Pons (tissue), 1 donor: ENCODE data around the gene MALAT1.
"Not testable (repeated sequence)": the region's sequence is repeated elsewhere in the genome, so short reads cannot be mapped to it uniquely, and the experiment has no call there.

Experiments
- DNase-seq: peaks from one replicate; pipeline ENCODE4 v3.0.0-alpha.2; 2016; ENCODE audit warnings: low spot score

Gene MALAT1

GRCh38 chr11:65498977-65499712 is at the start of gene MALAT1:
MALAT1 (plus strand) TSS chr11:65499045.
- DNase-seq: peak; percentile 96

- DNase-seq: not testable (repeated sequence)
Observed at GRCh38 chr11:65451301-65451700, 47.5 kb upstream of the MALAT1 start.

DNA sequence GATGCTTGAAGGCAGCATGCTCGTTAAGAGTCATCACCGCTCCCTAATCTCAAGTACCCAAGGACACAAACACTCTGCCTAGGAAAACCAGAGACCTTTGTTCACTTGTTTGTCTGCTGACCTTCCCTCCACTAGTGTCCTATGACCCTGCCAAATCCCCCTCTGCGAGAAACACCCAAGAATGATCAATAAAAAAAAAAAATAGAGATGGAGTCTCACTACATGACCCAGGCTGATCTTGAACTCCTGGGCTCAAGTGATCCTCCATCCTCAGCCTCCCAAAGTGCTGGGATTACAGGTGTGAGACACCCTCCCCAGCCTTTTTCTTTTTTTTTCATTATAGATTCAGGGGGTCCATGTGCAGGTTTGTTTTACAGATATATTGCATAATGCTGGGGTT is 46.6 kb upstream of the MALAT1 start:
- not testable (repeated sequence) for DNase-seq

- DNase-seq: no peak
Observed at GRCh38 chr11:65452806-65453490, 45.9 kb upstream of the MALAT1 start.

- DNase-seq: no peak
Observed at GRCh38 chr11:65454311-65454695, 44.5 kb upstream of the MALAT1 start.

DNA sequence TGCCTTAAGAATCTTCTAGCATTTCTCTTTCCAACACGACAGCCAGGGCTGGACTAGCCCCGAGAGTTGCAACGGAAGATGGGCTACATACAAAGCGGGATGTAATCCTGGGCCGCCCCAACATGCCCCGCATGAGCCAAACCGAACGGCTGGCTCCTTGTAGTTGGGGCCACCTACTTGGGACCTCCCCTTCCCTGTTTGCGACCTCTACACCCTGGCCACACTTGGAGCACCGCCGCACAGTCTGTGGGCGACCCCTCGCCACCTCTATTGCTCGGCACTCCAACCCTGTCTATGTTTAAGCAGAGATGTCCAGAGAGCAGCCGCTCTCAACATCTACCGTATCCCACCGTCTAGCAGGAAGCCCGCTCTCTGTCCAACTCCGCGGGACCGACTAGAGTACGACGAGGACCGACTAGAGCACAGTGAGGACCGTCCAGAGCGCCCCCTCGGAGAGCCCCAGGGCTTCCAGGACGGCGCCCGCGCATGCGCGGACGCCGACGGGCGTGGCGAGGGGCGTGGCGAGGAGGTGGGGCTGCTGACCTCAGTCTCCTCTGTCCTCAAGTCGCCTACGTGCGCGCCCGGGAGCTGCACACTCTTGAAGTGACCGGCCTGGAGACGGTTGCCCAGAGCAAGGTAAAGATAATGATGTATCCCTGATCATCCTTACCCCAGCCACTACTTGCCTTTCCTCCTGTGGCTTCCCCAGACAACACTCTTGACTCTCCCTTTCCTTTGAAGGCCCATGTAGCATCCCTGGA is 44.0 kb upstream of the MALAT1 start:
- DNase-seq: peak; percentile 89

DNA sequence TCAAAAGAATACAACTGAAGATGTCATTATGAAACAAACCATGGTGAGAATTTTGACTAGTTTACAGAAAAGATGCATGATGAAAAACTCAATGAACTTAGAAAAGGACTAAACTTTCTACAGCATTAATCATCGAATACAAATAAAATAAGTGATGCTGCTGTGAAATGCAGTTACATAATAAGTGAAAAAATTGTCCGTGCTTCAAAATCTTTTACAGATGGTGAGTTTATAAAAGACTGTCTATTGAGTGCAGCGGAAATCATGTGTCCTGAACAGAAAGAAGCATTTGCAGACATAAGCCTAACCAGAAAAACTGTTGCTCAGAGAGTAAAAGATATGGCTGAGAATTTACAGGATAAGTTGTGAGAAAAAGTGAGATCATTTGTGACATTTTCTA is 42.4 kb upstream of the MALAT1 start:
- DNase-seq: no peak

- DNase-seq: no peak
Observed at GRCh38 chr11:65459552-65459951, 39.3 kb upstream of the MALAT1 start.

DNA sequence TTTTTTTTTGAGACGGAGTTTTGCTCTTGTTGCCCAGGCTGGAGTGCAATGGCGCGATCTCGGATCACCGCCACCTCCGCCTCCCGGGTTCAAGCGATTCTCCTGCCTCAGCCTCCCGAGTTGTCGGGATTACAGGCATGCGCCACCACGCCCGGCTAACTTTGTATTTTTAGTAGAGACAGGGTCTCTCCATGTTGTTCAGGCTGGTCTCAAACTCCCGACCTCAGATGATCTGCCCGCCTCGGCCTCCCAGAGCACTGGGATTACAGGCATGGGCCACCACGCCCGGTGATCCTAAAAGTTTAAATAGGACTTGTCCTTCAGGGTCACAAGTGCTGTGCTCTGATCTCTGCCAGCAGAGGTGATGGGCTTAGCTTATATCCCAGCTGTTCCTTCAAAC is 33.4 kb upstream of the MALAT1 start:
- not testable (repeated sequence) for DNase-seq

DNA sequence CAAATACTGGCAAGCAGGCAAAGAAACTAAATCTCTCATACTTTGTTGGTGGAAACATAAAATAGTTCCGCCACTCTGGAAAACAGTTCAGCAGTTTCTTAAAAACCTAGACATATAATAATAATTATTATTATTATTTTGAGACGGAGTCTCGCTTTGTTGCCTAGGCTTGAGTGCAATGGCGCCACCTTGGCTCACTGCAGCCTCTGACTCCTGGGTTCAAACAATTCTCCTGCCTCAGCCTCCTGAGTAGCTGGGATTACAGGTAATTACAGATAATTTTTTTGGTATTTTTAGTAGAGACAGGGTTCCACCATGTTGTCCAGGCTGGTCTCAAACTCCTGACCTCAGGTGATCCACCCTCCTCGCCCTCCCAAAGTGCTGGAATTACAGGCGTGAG is 31.5 kb upstream of the MALAT1 start:
- not testable (repeated sequence) for DNase-seq

DNA sequence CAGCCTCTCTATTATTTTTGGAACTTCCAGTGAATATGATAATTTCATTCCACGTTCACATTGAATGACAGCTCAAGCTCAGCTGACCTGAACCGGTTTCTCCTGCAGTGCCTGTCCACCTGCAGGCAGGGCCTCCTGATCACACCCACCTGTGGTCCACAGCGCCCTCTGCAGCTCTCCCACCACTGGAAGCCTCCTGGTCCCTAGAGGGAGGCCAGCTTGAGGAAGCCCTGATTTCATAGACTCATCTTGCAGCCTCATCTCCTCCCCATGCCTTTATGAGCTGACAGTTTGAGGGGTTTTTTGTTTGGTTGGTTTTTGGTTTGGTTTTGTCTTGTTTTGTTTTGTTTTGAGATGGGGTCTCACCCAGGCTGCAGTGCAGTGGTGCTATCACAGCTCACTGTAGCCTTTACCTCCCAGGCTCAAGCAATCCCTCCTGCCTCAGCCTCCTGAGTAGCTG is 29.9 kb upstream of the MALAT1 start:
- DNase-seq: no peak

- DNase-seq: no peak
Observed at GRCh38 chr11:65470433-65471049, 28.3 kb upstream of the MALAT1 start.

GRCh38 chr11:65471447-65471891 is 27.4 kb upstream of the MALAT1 start:
- DNase-seq: peak; percentile 77

DNA sequence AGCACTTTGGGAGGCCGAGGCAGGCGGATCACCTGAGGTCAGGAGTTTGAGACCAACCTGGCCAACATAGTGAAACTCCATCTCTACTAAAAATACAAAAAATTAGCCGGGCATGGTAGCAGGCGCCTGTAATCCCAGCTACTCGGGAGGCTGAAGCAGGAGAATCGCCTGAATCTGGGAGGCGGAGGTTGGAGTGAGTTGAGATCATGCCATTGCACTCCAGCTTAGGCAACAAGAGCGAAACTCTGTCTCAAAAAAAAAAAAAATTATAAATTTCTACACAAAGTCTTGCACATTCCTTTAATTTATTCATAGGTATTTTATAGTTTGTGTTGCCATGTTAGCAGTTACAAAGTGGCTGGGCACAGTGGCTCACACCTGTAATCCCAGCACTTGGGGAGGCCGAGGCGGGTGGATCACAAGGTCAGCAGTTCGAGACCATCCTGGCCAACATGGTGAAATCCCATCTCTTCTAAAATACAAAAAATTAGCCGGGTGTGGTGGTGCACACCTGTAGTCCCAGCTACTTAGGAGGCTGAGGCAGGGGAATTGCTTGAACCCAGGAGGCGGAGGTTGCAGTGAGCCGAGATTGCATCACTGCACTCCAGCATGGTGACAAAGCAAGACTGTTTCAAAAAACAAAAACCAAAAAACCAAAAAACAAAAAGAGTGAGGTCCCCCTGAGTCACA is 26.1 kb upstream of the MALAT1 start:
- DNase-seq: not testable (repeated sequence)

DNA sequence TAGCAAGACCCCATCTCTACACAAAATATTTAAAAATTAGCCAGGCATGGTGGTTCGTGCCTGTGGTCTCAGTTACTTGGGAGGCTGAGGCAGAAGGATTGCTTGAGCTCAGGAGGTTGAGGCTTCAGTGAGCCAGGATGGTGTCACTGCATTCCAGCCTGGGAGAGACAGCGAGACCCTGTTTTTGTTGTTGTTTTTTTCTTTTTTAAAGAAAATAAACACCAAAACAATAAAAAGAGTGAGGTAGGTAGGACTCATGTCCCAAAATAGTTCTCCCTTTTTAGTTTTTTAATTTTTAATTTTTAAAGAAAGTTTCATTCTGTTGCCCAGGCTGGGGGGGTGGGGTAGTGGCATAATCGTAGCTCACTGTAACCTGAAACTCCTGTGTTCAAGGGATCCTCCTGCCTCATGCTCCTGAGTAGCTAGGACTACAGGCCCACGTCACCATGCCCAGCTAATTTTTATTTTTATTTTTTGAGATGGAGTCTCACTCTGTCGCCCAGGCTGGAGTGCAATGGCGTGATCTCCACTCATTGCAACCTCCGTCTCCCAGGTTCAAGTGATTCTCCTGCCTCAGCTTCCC is 25.5 kb upstream of the MALAT1 start:
- no peak for DNase-seq

DNA sequence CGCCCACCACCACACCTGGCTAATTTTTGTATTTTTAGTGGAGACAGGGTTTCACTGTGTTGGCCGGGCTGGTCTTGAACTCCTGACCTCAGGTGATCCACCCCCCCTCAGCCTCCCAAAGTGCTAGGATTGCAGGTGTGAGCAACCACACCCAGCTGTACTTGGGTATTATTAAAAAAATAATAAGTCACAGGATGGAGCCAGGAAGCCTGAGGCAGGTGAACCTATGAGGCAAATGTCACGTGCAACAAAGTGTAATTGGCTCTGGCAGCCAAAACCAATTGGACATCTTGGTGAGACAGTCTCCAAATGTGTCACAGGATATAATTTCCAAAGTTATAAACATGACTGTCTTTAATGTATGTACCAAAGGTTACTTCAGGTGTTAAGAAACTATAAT is 24.0 kb upstream of the MALAT1 start:
- DNase-seq: no peak

GRCh38 chr11:65476632-65477148 is 22.2 kb upstream of the MALAT1 start:
- DNase-seq: no peak

GRCh38 chr11:65477149-65477965 is 21.5 kb upstream of the MALAT1 start:
- peak; percentile 95 for DNase-seq

DNA sequence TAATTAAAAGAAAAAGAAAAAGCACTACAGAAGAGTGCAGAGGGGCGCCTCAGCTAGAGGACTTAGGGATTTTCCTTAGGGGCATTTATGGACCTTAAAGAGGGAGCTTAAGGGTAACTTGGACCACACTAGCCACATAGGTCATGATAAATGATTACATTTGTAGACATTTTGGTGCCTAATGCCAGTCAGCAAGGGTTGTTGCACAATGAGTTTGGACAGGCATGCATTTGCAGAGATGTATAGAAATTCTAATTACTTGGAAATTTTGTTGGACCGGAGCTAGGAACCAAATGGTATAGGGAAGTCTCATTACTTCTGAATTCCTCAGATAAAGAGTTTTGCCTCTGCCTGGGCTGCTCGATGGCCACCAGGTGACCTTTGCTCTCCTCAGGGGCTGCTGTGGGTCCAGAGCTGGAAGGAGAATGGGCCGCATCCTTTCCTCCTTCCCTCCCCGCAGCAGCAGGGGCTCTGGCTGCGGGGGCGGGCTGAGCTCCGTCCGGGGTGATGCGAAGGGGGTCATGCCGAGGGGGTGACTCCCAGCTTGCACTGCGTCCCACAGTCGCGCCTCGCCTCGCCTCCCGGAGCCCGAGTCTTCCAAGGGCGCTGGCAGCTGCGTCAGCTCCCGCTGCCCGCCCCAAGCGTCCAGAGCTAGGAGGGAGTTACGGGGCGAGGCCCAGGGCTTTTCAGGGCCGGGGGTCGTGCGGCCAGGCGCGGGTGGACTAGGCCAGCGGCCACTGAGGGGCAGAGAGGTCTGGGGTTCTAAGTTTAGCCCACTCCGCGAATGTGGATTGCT is 20.3 kb upstream of the MALAT1 start:
- no peak for DNase-seq
